Bronchial epithelial cell (primary cell): ENCODE data around the gene UBE2Q2. TPM values are rescaled to one million over a fixed set of nuclear protein-coding genes. Genes with fewer than 3 reads are reported as not detected.

Experiments
- DNase-seq: peaks from one replicate; pipeline ENCODE4 v3.0.0-alpha.2; 2010; ENCODE audit warnings: low read depth
- FAIRE-seq: peaks from 2 replicates; lab custom pipeline; 2011; peaks lifted over from hg19 to GRCh38; lab: Jason Lieb, UNC
- H3K27me3 ChIP-seq: 2 replicates; pipeline ENCODE4 v1.5.1; 2011; ENCODE audit warnings: low read length; ENCODE audit not compliant: control insufficient read depth, insufficient read depth
- H3K36me3 ChIP-seq: 2 replicates; pipeline ENCODE4 v1.5.1; 2011; ENCODE audit warnings: low read length; ENCODE audit not compliant: control insufficient read depth, insufficient read depth
- H3K4me3 ChIP-seq: 2 replicates; pipeline ENCODE4 v1.5.1; 2011; ENCODE audit warnings: mild to moderate bottlenecking, low read depth, low read length, control low read depth
- CTCF ChIP-seq: IDR thresholded peaks from 2 replicates; pipeline ENCODE4 v1.5.1; 2011; ENCODE audit warnings: mild to moderate bottlenecking, moderate library complexity, low read length, control low read depth, inconsistent platforms; ENCODE audit not compliant: insufficient read depth, severe bottlenecking
- total RNA-seq: library from RNA; depleted of rRNA; stranded (reverse); fragments of >200 nt; gene quantifications from 2 replicates; pipeline ENCODE4 v1.2.1, GENCODE V29; 2014

Gene UBE2Q2
- total RNA-seq, 1 donor from 2014 or later: 32.1 TPM

- DNase-seq: peak; percentile 93
- TF ChIP-seq CTCF: peak; percentile 30
- Histone ChIP-seq H3K4me3 (no peak overlapping the region), H3K36me3 (peaks cover 7% of the 10 kb centered on the region), H3K27me3 (no peaks in the 10 kb centered on the region)
- peak; percentile 88 for FAIRE-seq
Measured at GRCh38 chr15:75921732-75922703, 78.8 kb downstream of the UBE2Q2 start.

- no peak overlapping the region for H3K4me3 ChIP-seq
- H3K27me3 ChIP-seq: no peaks in the 10 kb centered on the region
- no peak for DNase-seq
- TF ChIP-seq CTCF: no peak
- no peak for FAIRE-seq
- peaks cover 7% of the 10 kb centered on the region for H3K36me3 ChIP-seq
Measured at GRCh38 chr15:75923756-75924155, 80.5 kb downstream of the UBE2Q2 start.

GRCh38 chr15:75924576-75924975, 81.3 kb downstream of the UBE2Q2 start:
- no peaks in the 10 kb centered on the region for H3K27me3 ChIP-seq
- DNase-seq: peak; percentile 71
- H3K4me3 ChIP-seq: no peak overlapping the region
- TF ChIP-seq CTCF: no peak
- peaks cover 4% of the 10 kb centered on the region for H3K36me3 ChIP-seq
- no peak for FAIRE-seq

GRCh38 chr15:75925440-75925839, 82.2 kb downstream of the UBE2Q2 start:
- peaks cover 7% of the 10 kb centered on the region for H3K36me3 ChIP-seq
- FAIRE-seq: no peak

GRCh38 chr15:75926931-75927330, 83.7 kb downstream of the UBE2Q2 start:
- DNase-seq (no peak), FAIRE-seq (no peak)
- H3K36me3 ChIP-seq: peaks cover 11% of the 10 kb centered on the region
- no peak overlapping the region for H3K4me3 ChIP-seq
- no peaks in the 10 kb centered on the region for H3K27me3 ChIP-seq
- TF ChIP-seq CTCF: no peak

More at GRCh38 chr15:75925440-75925839, 82.2 kb downstream of the UBE2Q2 start:
- Histone ChIP-seq H3K4me3 (no peak overlapping the region), H3K27me3 (no peaks in the 10 kb centered on the region)
- no peak for DNase-seq
- no peak for TF ChIP-seq CTCF
